HCT116 (cell line): ENCODE measurements around the gene CA4. TPM values are rescaled to one million over a fixed set of nuclear protein-coding genes. Genes with fewer than 3 reads are reported as not detected.

ENCODE experiments used
- ATAC-seq: fragments of 200-7000 bp; cut with Tn5 transposase; 2 replicates; pipeline ENCODE4 v1.9.1; 2020; ENCODE audit warnings: mild to moderate bottlenecking, moderate library complexity
- BruUV-seq: library from RNA; stranded (reverse); fragments of 400-500 nt; replicated peaks from 2 replicates; lab custom pipeline; 2021; lab: Mats Ljungman, UMichigan
- CTCF ChIA-PET: fragments of 300-600 bp; sonication (Branson Sonifier 250); formaldehyde crosslinking; loops from one replicate; lab custom pipeline; 2021; ENCODE audit warnings: antibody characterized with exemption; lab: Charles Lee
- POLR2A ChIA-PET: fragments of 300-600, 350-600 bp; sonication (Branson Sonifier 250); formaldehyde crosslinking; loops from one replicate; lab custom pipeline; 2021; ENCODE audit warnings: antibody characterized with exemption; lab: Charles Lee
- RAD21 ChIA-PET, 2 experiments: fragments of 300-600 bp; sonication (Branson Sonifier 250); formaldehyde crosslinking; loops; one replicate each; lab custom pipeline; 2023; ENCODE audit warnings: low total read pairs in 2 of 2; ENCODE audit not compliant: uncharacterized antibody in 2 of 2, unreplicated experiment in 2 of 2, low non-redundant PET in 1 of 2; lab: Charles Lee
- DNase-seq: peaks from one replicate; pipeline ENCODE4 v3.0.0-alpha.2; 2010; ENCODE audit warnings: low read depth, low spot score
- H2AFZ ChIP-seq: fragments of 200-600 bp; shearing (Covaris generic), sonication (generic); 2 replicates; pipeline ENCODE4 v1.6.1; 2017; ENCODE audit warnings: low read depth, mixed run types, mixed read lengths, antibody characterized with exemption, low read length; ENCODE audit not compliant: poor library complexity, severe bottlenecking
- H3K27ac ChIP-seq: 2 replicates; pipeline ENCODE4 v1.5.1; 2012; ENCODE audit warnings: low read depth, low read length
- H3K27me3 ChIP-seq: fragments of 200-600 bp; sonication (generic); 2 replicates; pipeline ENCODE4 v1.6.1; 2016; ENCODE audit warnings: mixed run types, low read length, mixed read lengths; ENCODE audit not compliant: insufficient read depth
- H3K36me3 ChIP-seq, 2 experiments: fragments of 200-500 bp in 1 of 2; fragments of 200-600 bp in 1 of 2; sonication (Bioruptor generic) in 1 of 2; sonication (generic) in 1 of 2; 2 replicates each; pipeline versions ENCODE4 v1.5.1 to v1.6.1; 2014 to 2016; ENCODE audit warnings: low read length in 2 of 2, inconsistent platforms in 1 of 2, mixed read lengths in 1 of 2, mixed run types in 1 of 2; ENCODE audit not compliant: insufficient read depth in 2 of 2, control insufficient read depth in 1 of 2
- H3K4me1 ChIP-seq, 2 experiments: fragments of 200-600 bp in 1 of 2; sonication (generic) in 1 of 2; 2 replicates each; pipeline versions ENCODE4 v1.5.1 to v1.6.1; 2012 to 2017; ENCODE audit warnings: low read length in 2 of 2, inconsistent platforms in 1 of 2, mild to moderate bottlenecking in 1 of 2, mixed read lengths in 1 of 2, mixed run types in 1 of 2, moderate library complexity in 1 of 2; ENCODE audit not compliant: insufficient read depth in 2 of 2, control insufficient read depth in 1 of 2
- H3K4me2 ChIP-seq: fragments of 200-600 bp; sonication (generic); 2 replicates; pipeline ENCODE4 v1.6.1; 2017; ENCODE audit warnings: mixed run types, low read length, mixed read lengths
- H3K4me3 ChIP-seq, 2 experiments: fragments of 200-600 bp in 1 of 2; sonication (generic) in 1 of 2; replicated peaks in 1 of 2; 2 replicates each; pipeline ENCODE4 v1.5.1; 2011 to 2016; ENCODE audit warnings: low read length in 2 of 2, control low read depth in 1 of 2, low read depth in 1 of 2, mild to moderate bottlenecking in 1 of 2, mixed read lengths in 1 of 2, mixed run types in 1 of 2
- H3K79me2 ChIP-seq: fragments of 200-600 bp; sonication (generic); 2 replicates; pipeline ENCODE4 v1.6.1; 2017; ENCODE audit warnings: mild to moderate bottlenecking, mixed run types, low read length, moderate library complexity, mixed read lengths; ENCODE audit not compliant: insufficient read depth
- H3K9ac ChIP-seq: fragments of 200-600 bp; sonication (generic); 2 replicates; pipeline ENCODE4 v1.6.1; 2016; ENCODE audit warnings: low read length, mixed read lengths
- H3K9me2 ChIP-seq: fragments of 200-600 bp; sonication (generic), shearing (Covaris generic); 2 replicates; pipeline ENCODE4 v1.6.1; 2017; ENCODE audit warnings: mixed run types, mild to moderate bottlenecking, moderate library complexity; ENCODE audit not compliant: insufficient read depth
- H3K9me3 ChIP-seq, 2 experiments: fragments of 200-500 bp in 1 of 2; fragments of 200-600 bp in 1 of 2; sonication (Bioruptor generic) in 1 of 2; sonication (generic) in 1 of 2; 2 replicates each; pipeline ENCODE4 v1.6.1; 2014 to 2017; ENCODE audit warnings: low read length in 2 of 2, mixed read lengths in 2 of 2, inconsistent platforms in 1 of 2, low read depth in 1 of 2, mild to moderate bottlenecking in 1 of 2, mixed run types in 1 of 2, moderate library complexity in 1 of 2; ENCODE audit not compliant: control insufficient read depth in 1 of 2, insufficient read depth in 1 of 2
- H4K20me1 ChIP-seq: fragments of 200-600 bp; sonication (generic), shearing (Covaris generic); 2 replicates; pipeline ENCODE4 v1.6.1; 2017; ENCODE audit warnings: mixed run types, mild to moderate bottlenecking, moderate library complexity; ENCODE audit not compliant: insufficient read depth
- EZH2 ChIP-seq: fragments of 200-600 bp; sonication (generic); IDR thresholded peaks from 2 replicates; pipeline ENCODE4 v1.6.1; 2017; ENCODE audit warnings: antibody characterized with exemption, mixed run types
- FOSL1 ChIP-seq: IDR thresholded peaks from 2 replicates; pipeline ENCODE4 v1.6.1; 2012; ENCODE audit warnings: low read depth
- JUND ChIP-seq: IDR thresholded peaks from 2 replicates; pipeline ENCODE4 v1.6.1; 2012
- POLR2AphosphoS5 ChIP-seq: IDR thresholded peaks from 2 replicates; pipeline ENCODE4 v1.6.1; 2011; ENCODE audit warnings: mild to moderate bottlenecking, low read depth, low read length, moderate library complexity
- RAD21 ChIP-seq: IDR thresholded peaks from 2 replicates; pipeline ENCODE4 v1.6.1; 2012; ENCODE audit warnings: low read depth, mild to moderate bottlenecking
- REST ChIP-seq: IDR thresholded peaks from 2 replicates; pipeline ENCODE4 v1.6.1; 2012; ENCODE audit warnings: low read depth
- SP1 ChIP-seq: IDR thresholded peaks from 2 replicates; pipeline ENCODE4 v1.6.1; 2012; ENCODE audit warnings: low read depth
- ZFX ChIP-seq: fragments of 450-650 bp; IDR thresholded peaks from 2 replicates; pipeline ENCODE4 v1.6.1; 2017
- intact Hi-C: fragments of 100-400 bp; cut with micrococcal nuclease; formaldehyde crosslinking; loops from 2 replicates; pipeline ENCODE4 v1.10.0; 2022
- total RNA-seq: library from RNA; stranded (reverse); gene quantifications from one replicate; pipeline ENCODE4 v1.2.1, GENCODE V29; 2021; ENCODE audit not compliant: unreplicated experiment
- TF ChIP-seq, protein P1 (sequence below): IDR thresholded peaks from 2 replicates; pipeline ENCODE4 v1.6.1; 2012

The CA4 gene
- total RNA-seq, 1 experiment from 2014 or later: 0.20 TPM

DNA sequence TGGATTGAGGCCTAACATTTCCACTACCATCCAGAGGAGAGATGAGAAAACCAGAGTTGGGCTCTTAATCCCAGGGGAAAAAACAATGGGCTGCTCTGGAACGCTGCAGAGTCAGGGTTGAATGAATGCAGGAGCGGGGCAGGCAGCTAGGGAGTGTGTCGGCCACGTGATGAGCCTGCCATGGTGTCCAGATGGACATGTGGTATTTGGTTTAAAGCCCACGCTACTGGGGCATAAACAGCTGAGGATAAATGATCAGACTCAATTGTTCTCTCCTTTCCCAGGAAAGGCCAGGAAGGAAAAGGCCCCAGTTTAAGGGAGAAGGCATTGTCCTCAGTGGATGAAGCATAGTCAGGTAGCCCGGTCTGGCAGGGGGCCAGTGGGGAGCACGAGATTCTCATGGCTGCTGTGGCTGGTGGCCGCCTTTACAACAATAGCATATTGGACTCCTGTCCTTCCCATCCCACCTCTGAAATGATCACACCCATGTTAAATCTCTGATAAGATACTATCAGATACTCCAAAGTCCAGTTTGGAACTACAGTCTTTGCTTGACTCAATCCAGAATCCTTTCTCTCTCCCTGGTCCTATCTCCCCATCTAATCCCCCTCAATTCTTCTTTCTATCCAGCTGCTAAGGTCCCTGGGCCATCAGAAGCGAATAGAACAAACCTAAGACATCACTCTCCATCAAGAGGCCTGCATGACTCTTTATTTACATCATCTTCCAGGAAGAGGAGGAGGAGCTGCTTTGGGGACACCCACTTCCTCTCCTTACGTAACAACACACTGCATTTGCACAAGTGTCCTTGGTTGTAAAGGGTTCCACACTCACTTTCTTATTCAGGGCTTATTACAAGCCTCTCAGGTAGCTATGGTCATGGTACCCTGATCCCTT, 20.4 kb downstream of the CA4 start:
- H3K4me1 ChIP-seq: peaks cover 0 to 27% of the 10 kb centered on the region in 2 experiments; a peak in 1 of 4 replicates
- no peak overlapping the region for H3K27ac ChIP-seq
- POLR2A ChIA-PET: no interaction called here
- intact Hi-C loops: no loop called here
- CTCF ChIA-PET: no interaction called here
- no peak for DNase-seq
- TF ChIP-seq JUND (no peak), ZFX (no peak), SP1 (no peak), POLR2AphosphoS5 (no peak), REST (no peak), RAD21 (no peak), EZH2 (no peak), FOSL1 (no peak)
- TF ChIP-seq, protein P1, sequence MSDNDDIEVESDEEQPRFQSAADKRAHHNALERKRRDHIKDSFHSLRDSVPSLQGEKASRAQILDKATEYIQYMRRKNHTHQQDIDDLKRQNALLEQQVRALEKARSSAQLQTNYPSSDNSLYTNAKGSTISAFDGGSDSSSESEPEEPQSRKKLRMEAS: no peak
- TF ChIP-seq, all 23 proteins: peak for 0
- no peaks in the 10 kb centered on the region for H3K9me2 ChIP-seq
- H3K9me3 ChIP-seq: no peaks in the 10 kb centered on the region
- no TSS peak for BruUV-seq
- H3K9ac ChIP-seq: no peak overlapping the region
- H3K4me3 ChIP-seq: no peak overlapping the region
- H2AFZ ChIP-seq: no peak overlapping the region
- no peak overlapping the region for H3K4me2 ChIP-seq
- no peak for ATAC-seq
- H3K27me3 ChIP-seq: no peaks in the 10 kb centered on the region
- H4K20me1 ChIP-seq: no peaks in the 10 kb centered on the region
- H3K79me2 ChIP-seq: no peaks in the 10 kb centered on the region
- no peaks in the 10 kb centered on the region for H3K36me3 ChIP-seq
- RAD21 ChIA-PET: no interaction called here
